HUES64 (cell line): ENCODE results near the gene FGFR3.

Experiments used
- H3K27ac ChIP-seq: 2 replicates; pipeline ENCODE4 v1.7.0; 2013; ENCODE audit warnings: low read depth, low read length, inconsistent platforms
- H3K27me3 ChIP-seq: 2 replicates; pipeline ENCODE4 v1.6.1; 2013; ENCODE audit warnings: mild to moderate bottlenecking, low read length; ENCODE audit not compliant: insufficient read depth
- H3K36me3 ChIP-seq: 2 replicates; pipeline ENCODE4 v1.6.1; 2013; ENCODE audit warnings: mild to moderate bottlenecking, low read length; ENCODE audit not compliant: insufficient read depth
- H3K4me1 ChIP-seq: 2 replicates; pipeline ENCODE4 v1.6.1; 2013; ENCODE audit warnings: mild to moderate bottlenecking, low read length, moderate library complexity; ENCODE audit not compliant: insufficient read depth
- H3K4me3 ChIP-seq: 2 replicates; pipeline ENCODE4 v1.5.1; 2013; ENCODE audit warnings: mild to moderate bottlenecking, low read length, moderate library complexity
- H3K9ac ChIP-seq: 2 replicates; pipeline ENCODE4 v1.6.1; 2013; ENCODE audit warnings: mild to moderate bottlenecking, low read depth, low read length
- H3K9me3 ChIP-seq: 2 replicates; pipeline ENCODE4 v1.6.1; 2013; ENCODE audit warnings: low read depth, low read length; ENCODE audit not compliant: insufficient read depth
- WGBS: fragments of 150-250, 120-280 bp; methylation state at CpG from one replicate; pipeline ENCODE4 v1.1.7; 2013; ENCODE audit warnings: missing lambda C conversion rate; 5-methylcytosine and 5-hydroxymethylcytosine counted together

FGFR3 gene

GRCh38 chr4:1792158-1792831 lies 798 bp upstream of the FGFR3 start:
- H3K27ac ChIP-seq: peak overlapping the region; percentile 64; the same call in 1 of the 2 replicates
- peaks cover 2% of the 10 kb centered on the region; the same call in 1 of the 2 replicates for H3K4me1 ChIP-seq
- 33% methylated on average over 29 of the region's 29 CpGs for WGBS
- H3K27me3 ChIP-seq: peaks cover 53% of the 10 kb centered on the region
- no peaks in the 10 kb centered on the region for H3K9me3 ChIP-seq
- no peaks in the 10 kb centered on the region for H3K36me3 ChIP-seq
- H3K9ac ChIP-seq: no peak overlapping the region
- H3K4me3 ChIP-seq: peak overlapping the region; percentile 49

DNA sequence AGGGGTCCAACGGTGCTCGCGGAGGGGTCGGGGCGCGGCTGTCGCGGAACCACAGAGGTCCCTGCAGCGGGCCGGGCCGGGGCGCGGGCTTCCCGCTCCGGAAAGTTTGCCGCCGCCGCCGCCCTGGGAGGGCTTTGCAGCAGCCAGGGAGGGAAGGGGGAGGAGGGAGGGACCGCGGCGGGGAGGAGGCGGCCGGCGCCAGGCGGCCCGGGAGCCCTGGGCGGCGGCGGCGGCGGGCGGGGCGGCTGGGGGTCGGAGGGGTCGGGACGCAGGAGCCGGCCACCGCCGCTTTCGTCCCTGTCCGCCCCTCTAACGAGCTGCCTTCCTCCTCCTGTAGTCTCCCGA lies 375 bp downstream of the FGFR3 start:
- Histone ChIP-seq H3K9me3 (no peaks in the 10 kb centered on the region), H3K4me1 (0 out of 2 replicates have a peak, but pooled peaks cover 2% of the 10 kb centered on the region), H3K27ac (no peak overlapping the region; the same call in 1 of the 2 replicates), H3K4me3 (peak overlapping the region; percentile 70), H3K36me3 (no peaks in the 10 kb centered on the region), H3K9ac (peak overlapping the region; percentile 70), H3K27me3 (peaks cover 53% of the 10 kb centered on the region)
- WGBS: 1% methylated on average over 44 of the region's 44 CpGs

GRCh38 chr4:1793940-1794808 lies 1.1 kb downstream of the FGFR3 start:
- Histone ChIP-seq H3K27me3 (peaks cover 53% of the 10 kb centered on the region), H3K9ac (peak overlapping the region; percentile 70), H3K27ac (no peak overlapping the region), H3K36me3 (no peaks in the 10 kb centered on the region), H3K4me1 (0 out of 2 replicates have a peak, but pooled peaks cover 2% of the 10 kb centered on the region), H3K4me3 (peak overlapping the region; percentile 70), H3K9me3 (no peaks in the 10 kb centered on the region)
- WGBS: under 1% methylated on average over 101 of the region's 101 CpGs

GRCh38 chr4:1794809-1795298 lies 1.8 kb downstream of the FGFR3 start:
- peak overlapping the region; percentile 70 for H3K4me3 ChIP-seq
- H3K9ac ChIP-seq: no peak overlapping the region; the same call in 1 of the 2 replicates
- under 1% methylated on average over 68 of the region's 68 CpGs for WGBS
- H3K27ac ChIP-seq: no peak overlapping the region
- H3K36me3 ChIP-seq: no peaks in the 10 kb centered on the region
- 0 out of 2 replicates have a peak, but pooled peaks cover 2% of the 10 kb centered on the region for H3K4me1 ChIP-seq
- no peaks in the 10 kb centered on the region for H3K9me3 ChIP-seq
- H3K27me3 ChIP-seq: peaks cover 53% of the 10 kb centered on the region

DNA sequence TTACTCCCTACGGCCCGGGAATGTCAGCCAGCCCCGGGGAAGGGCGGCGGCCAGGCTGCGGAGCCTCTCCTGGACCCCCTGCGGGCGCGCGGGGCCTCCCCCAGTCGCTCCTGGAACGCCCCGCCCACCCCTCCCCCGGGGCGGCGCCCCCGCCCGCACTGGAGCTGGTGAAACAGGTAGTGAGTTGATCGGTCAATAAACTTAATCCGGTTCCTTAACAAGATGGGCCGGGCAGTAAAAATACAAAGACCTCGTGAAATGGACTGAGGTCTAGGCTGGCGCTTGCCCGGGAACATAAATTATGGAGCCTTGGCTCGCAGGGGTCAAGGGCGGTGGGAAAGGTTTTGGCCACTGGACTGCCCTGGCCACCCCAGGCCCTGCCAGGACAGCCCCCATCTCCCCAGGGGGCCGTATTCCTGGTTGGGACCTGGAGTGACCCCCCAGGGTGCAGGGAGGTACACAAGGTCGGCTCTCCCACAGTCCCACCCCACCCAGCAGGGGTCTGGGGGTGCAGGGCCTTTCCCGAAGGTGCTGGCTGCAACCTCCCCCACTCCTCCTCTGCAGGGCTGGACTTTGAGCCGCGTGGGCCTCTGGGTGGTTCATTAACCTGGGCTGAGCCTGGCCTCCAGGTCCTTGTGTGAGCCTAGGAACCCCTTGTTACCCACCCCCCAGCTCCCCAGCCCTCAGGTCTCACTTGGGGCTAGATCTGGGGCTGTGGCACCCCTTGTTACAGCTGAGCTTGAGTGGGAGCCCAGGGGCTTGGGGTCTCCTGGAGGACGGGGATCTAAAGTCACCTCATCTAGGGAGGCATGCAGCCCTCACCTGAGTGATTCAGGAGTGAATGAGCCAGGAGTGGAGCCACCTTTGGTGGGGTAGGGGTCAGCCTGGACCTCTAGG lies 2.5 kb downstream of the FGFR3 start:
- H3K4me3 ChIP-seq: peak overlapping the region; percentile 70
- no peaks in the 10 kb centered on the region for H3K9me3 ChIP-seq
- peaks cover 49% of the 10 kb centered on the region for H3K27me3 ChIP-seq
- H3K4me1 ChIP-seq: 0 out of 2 replicates have a peak, but pooled peaks cover 2% of the 10 kb centered on the region
- H3K27ac ChIP-seq: no peak overlapping the region; the same call in 1 of the 2 replicates
- 24% methylated on average over 30 of the region's 32 CpGs for WGBS
- no peaks in the 10 kb centered on the region for H3K36me3 ChIP-seq
- no peak overlapping the region for H3K9ac ChIP-seq

- H3K4me3 ChIP-seq: no peak overlapping the region
- no peaks in the 10 kb centered on the region for H3K9me3 ChIP-seq
- no peak overlapping the region for H3K9ac ChIP-seq
- 94% methylated on average over 14 of the region's 14 CpGs for WGBS
- peaks cover 39% of the 10 kb centered on the region for H3K27me3 ChIP-seq
- 0 out of 2 replicates have a peak, but pooled peaks cover 2% of the 10 kb centered on the region for H3K4me1 ChIP-seq
- no peaks in the 10 kb centered on the region for H3K36me3 ChIP-seq
- no peak overlapping the region for H3K27ac ChIP-seq
Measured at GRCh38 chr4:1796486-1797204, 3.6 kb downstream of the FGFR3 start.

- Histone ChIP-seq H3K4me1 (0 out of 2 replicates have a peak, but pooled peaks cover 2% of the 10 kb centered on the region), H3K27ac (no peak overlapping the region), H3K27me3 (peaks cover 32% of the 10 kb centered on the region), H3K9ac (no peak overlapping the region), H3K36me3 (no peaks in the 10 kb centered on the region; the same call in 1 of the 2 replicates), H3K4me3 (no peak overlapping the region), H3K9me3 (no peaks in the 10 kb centered on the region)
- 93% methylated on average over 16 of the region's 16 CpGs for WGBS
Measured at GRCh38 chr4:1797298-1797860, 4.3 kb downstream of the FGFR3 start.

- H3K27ac ChIP-seq: no peak overlapping the region
Measured at GRCh38 chr4:1797861-1798579, 4.9 kb downstream of the FGFR3 start.

DNA sequence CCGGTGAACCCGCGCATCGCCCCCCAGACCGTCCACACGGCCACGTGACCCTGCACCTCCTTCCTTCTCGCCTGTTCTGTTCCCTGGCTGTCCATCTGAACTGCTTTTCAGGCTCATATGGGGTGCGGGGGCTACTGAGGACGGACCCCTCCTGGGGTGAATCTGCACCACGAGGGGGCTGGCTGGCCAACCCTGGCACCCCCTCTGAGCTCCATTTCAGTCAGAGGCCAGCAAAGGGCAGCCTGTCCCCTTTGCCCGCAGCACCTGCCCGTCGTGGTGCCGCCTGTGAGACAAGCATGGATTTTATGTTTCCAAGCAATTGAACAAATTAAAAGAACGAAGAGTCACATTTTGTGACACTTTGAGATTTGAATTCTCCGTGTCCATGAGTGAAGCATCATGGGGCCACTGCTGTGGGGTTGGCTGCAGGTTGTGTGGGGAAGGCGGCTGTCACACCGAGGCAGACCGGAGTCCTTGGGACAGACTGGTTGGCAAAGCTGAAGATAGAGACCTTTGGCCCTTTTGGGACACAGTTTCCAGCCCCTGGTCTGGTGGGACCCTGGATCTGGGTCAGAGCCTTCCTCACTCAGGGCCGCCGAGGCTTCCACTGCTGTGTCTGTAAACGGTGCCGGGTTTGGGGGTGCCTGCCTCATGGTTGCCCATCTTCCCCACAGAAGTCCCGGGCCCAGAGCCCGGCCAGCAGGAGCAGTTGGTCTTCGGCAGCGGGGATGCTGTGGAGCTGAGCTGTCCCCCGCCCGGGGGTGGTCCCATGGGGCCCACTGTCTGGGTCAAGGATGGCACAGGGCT lies 5.7 kb downstream of the FGFR3 start:
- Histone ChIP-seq H3K36me3 (peaks cover 7% of the 10 kb centered on the region), H3K9ac (no peak overlapping the region), H3K9me3 (no peaks in the 10 kb centered on the region), H3K27ac (no peak overlapping the region), H3K4me1 (no peaks in the 10 kb centered on the region), H3K27me3 (peaks cover 24% of the 10 kb centered on the region), H3K4me3 (no peak overlapping the region)
- WGBS: 95% methylated on average over 30 of the region's 30 CpGs

More at GRCh38 chr4:1797861-1798579, 4.9 kb downstream of the FGFR3 start:
- no peak overlapping the region for H3K4me3 ChIP-seq
- H3K9ac ChIP-seq: no peak overlapping the region
- no peaks in the 10 kb centered on the region for H3K4me1 ChIP-seq
- peaks cover 4% of the 10 kb centered on the region for H3K36me3 ChIP-seq
- H3K27me3 ChIP-seq: peaks cover 26% of the 10 kb centered on the region
- no peaks in the 10 kb centered on the region for H3K9me3 ChIP-seq
- WGBS: 91% methylated on average over 27 of the region's 27 CpGs
